Activated CD8-positive, alpha-beta T cell treated with anti-CD3 and anti-CD28 coated beads, Interleukin-2, amount 10 ng/mL, durations not matched to agents 7 days and 5 days (primary cell): ENCODE measurements around the gene PALD1. TPM values are rescaled to one million over a fixed set of nuclear protein-coding genes. Genes with fewer than 3 reads are reported as not detected.
A peak's percentile ranks its signal among the peaks of the same experiment; 100 is the strongest.

Source experiments
- ATAC-seq: fragments of 150-1000 bp; cut with Tn5 transposase; one replicate; pipeline ENCODE4 v1.10.0; 2021; ENCODE audit warnings: moderate library complexity
- CTCF ChIA-PET: fragments of 350-600 bp; sonication (Branson Sonifier 250); formaldehyde crosslinking; loops from one replicate; lab custom pipeline; 2021; ENCODE audit warnings: antibody characterized with exemption; lab: Charles Lee
- POLR2A ChIA-PET: fragments of 350-600 bp; sonication (Branson Sonifier 250); formaldehyde crosslinking; loops from one replicate; lab custom pipeline; 2021; ENCODE audit warnings: antibody characterized with exemption; lab: Charles Lee
- DNase-seq: peaks from one replicate; pipeline ENCODE4 v3.0.0-alpha.2; 2020
- H3K27ac Mint-ChIP-seq: one replicate; pipeline ENCODE4 v1.8.0; 2021; ENCODE audit warnings: mild to moderate bottlenecking, mixed read lengths
- H3K27me3 Mint-ChIP-seq: one replicate; pipeline ENCODE4 v1.8.0; 2021; ENCODE audit warnings: low read depth, mixed read lengths
- H3K36me3 Mint-ChIP-seq: one replicate; pipeline ENCODE4 v1.8.0; 2021; ENCODE audit warnings: low read depth, mixed read lengths
- H3K4me1 Mint-ChIP-seq: one replicate; pipeline ENCODE4 v1.8.0; 2021; ENCODE audit warnings: low read depth, mixed read lengths
- H3K4me3 Mint-ChIP-seq: one replicate; pipeline ENCODE4 v1.8.0; 2021; ENCODE audit warnings: mild to moderate bottlenecking, mixed read lengths
- H3K9me3 Mint-ChIP-seq: one replicate; pipeline ENCODE4 v1.8.0; 2022; ENCODE audit warnings: mixed read lengths; ENCODE audit not compliant: insufficient read depth
- total RNA-seq, 2 experiments: library from RNA; stranded (reverse); gene quantifications; one replicate each; pipeline ENCODE4 v1.2.3, GENCODE V29; 2021

PALD1 gene
- total RNA-seq, 2 experiments from 2014 or later = 6.2 to 6.5 TPM

DNA sequence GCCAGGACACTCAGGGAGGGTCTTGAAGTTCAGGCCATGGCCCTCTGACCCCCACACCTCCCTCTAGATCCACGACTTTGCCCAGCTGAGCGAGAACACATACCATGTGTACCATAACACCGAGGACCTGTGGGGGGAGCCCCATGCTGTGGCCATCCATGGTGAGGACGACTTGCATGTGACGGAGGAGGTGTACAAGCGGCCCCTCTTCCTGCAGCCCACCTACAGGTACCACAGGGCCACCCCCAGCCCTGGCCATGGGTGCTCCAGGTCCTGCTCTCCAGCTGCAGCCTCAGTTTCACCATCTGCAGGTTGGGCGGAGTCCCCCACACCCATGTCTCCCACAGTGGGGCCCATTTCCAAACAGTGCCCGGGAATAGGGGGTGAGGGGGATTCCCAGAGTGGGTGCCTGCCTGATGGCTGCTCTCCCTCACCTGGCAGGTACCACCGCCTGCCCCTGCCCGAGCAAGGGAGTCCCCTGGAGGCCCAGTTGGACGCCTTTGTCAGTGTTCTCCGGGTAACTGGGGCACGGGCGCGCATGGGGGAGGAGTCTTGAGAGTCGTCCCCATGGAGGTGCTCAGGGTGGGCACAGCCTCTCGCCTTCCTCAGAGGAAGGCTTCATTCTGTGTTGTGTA is 54.1 kb downstream of the PALD1 start:
- Mint-ChIP-seq H3K36me3 (no peaks in the 10 kb centered on the region), H3K27ac (peak overlapping the region; percentile 2), H3K9me3 (no peaks in the 10 kb centered on the region), H3K27me3 (no peaks in the 10 kb centered on the region), H3K4me1 (peaks cover 7% of the 10 kb centered on the region), H3K4me3 (no peak overlapping the region)
- POLR2A ChIA-PET = no interaction called here
- no peak for DNase-seq
- CTCF ChIA-PET = interaction anchor here (1.0 to 2.9 kb wide), 2 partner anchors 71 kb away, joined by 6 to 12 read pairs; no protein-coding TSS in a partner anchor
- ATAC-seq = no peak

DNA sequence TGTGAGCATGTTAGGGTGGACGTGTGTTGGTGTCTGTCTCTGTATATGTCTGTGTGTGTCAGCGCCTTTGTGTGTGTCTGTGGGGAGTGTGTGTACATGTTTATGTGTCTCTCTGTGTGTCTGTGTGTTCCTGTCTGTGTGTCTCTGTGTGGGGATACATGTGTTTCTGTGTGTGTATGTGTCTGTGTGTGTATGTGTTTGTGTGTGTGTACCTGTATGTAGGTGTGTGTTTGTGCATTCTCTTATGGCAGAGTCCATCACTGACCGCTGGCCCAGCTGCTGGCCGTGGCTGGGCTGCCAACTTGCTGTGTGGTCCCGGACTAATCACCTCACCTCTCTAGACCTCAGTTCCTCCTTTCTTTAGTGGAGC is 54.6 kb downstream of the PALD1 start:
- Mint-ChIP-seq H3K27ac (peak overlapping the region; percentile 2), H3K9me3 (no peaks in the 10 kb centered on the region), H3K4me3 (no peak overlapping the region), H3K36me3 (no peaks in the 10 kb centered on the region), H3K27me3 (no peaks in the 10 kb centered on the region), H3K4me1 (peaks cover 7% of the 10 kb centered on the region)
- ATAC-seq (no peak), DNase-seq (no peak)
- ChIA-PET CTCF (interaction anchor here (1.0 kb wide), 1 partner anchor 72 kb away, joined by 6 read pairs; no protein-coding TSS in a partner anchor), POLR2A (no interaction called here)

DNA sequence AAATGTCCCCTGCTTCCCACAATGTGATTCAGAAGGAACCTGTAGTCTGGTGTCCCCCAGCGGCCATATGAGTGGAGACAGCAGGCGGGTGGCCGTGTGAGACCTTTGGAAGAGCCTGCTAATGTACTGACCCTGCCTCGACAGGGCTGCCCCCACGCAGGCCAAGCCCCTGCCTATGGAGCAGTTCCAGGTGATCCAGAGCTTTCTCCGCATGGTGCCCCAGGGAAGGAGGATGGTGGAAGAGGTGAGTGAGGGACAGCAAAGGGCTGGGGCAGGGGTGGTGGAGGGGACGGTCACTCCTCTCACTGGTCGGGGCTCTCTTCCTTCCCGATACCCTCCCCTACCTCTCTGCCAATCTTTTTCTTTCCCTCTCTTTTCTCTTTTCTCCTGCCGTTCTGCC is 55.7 kb downstream of the PALD1 start:
- Mint-ChIP-seq H3K4me3 (no peak overlapping the region), H3K9me3 (no peaks in the 10 kb centered on the region), H3K27ac (no peak overlapping the region), H3K27me3 (no peaks in the 10 kb centered on the region), H3K36me3 (no peaks in the 10 kb centered on the region), H3K4me1 (peaks cover 7% of the 10 kb centered on the region)
- ChIA-PET POLR2A (interaction anchor here (0.6 kb wide), 1 partner anchor 304 kb away, joined by 3 read pairs; no protein-coding TSS in a partner anchor), CTCF (no interaction called here)
- DNase-seq = no peak
- ATAC-seq = no peak

DNA sequence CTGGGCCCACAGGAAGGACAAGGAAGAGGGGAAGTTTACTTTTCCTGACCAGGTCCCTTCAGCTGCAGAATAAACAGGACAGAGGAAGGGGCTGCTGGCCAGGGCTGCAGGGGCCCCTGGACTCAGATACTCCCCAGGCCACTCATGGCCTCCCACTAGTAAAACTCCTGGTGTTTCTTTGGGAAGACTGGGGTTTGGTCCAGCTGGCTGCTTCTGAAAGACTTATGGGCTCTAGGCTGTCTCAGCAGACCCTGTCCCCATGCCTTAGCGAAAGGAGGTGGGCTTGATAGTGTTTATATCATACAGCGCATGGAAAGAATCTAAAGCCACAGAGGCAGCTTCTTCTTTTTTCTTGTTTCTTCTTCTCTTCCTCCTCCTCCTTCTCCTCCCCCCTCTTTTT is 56.4 kb downstream of the PALD1 start:
- Mint-ChIP-seq H3K9me3 (no peaks in the 10 kb centered on the region), H3K36me3 (no peaks in the 10 kb centered on the region), H3K4me3 (no peak overlapping the region), H3K4me1 (peaks cover 7% of the 10 kb centered on the region), H3K27ac (no peak overlapping the region), H3K27me3 (no peaks in the 10 kb centered on the region)
- ChIA-PET POLR2A (no interaction called here), CTCF (no interaction called here)
- DNase-seq (no peak), ATAC-seq (no peak)

DNA sequence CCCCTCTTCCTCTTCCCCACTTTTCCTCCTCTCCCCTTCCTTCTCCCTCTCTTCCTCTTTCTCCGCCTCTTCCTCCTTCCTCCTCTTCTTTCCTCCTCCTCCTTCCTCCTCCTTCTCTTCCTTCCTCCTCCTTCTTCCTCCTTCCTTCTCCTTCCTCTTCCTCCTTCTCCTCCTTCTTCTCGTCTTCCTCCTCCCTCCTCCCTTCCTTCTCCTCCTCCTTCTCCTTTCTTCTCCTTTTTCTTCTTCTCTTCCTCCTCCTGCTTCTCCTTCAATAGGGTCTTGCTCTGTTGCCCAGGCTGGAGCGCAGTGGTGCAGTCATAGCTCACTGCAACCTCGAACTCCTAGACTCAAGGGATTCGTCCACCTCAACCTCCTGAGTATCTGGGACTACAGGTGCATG is 56.9 kb downstream of the PALD1 start:
- CTCF ChIA-PET = no interaction called here
- no peaks in the 10 kb centered on the region for H3K27me3 Mint-ChIP-seq
- H3K27ac Mint-ChIP-seq = no peak overlapping the region
- no peaks in the 10 kb centered on the region for H3K9me3 Mint-ChIP-seq
- DNase-seq (no peak), ATAC-seq (no peak)
- H3K4me1 Mint-ChIP-seq = peaks cover 7% of the 10 kb centered on the region
- POLR2A ChIA-PET = no interaction called here
- no peak overlapping the region for H3K4me3 Mint-ChIP-seq
- no peaks in the 10 kb centered on the region for H3K36me3 Mint-ChIP-seq

DNA sequence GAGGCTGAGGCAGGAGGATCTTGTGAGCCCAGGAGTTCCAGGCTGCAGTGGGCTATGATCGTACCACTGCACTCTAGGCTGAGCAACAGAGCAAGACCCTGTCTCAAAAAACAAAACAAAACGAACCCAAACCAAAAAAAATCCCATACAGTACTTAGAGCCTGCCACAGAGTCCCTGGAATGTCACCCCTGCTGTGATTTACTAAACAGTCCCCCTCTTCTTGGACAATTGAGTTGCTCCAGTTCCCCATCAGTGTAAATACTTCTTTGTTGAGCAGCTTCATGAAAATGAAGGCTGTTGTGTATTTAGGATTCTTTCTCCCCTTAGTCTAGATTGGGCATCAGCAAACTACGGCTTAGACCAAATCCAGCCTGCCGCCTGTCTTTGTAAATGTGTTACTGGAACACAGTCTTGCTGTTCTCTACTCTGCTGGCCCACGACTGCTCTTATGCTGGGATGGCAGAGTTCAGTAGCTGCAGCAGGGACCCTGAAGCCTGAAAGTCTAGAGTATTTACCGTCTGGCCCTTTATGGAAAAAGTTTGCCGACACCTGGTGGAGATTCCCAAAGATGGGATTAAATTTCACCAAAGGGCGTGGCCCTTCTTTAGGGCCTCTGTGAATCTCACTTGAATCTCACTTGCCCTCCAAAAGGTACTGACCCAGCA is 57.8 kb downstream of the PALD1 start:
- POLR2A ChIA-PET = no interaction called here
- Mint-ChIP-seq H3K27ac (no peak overlapping the region), H3K36me3 (no peaks in the 10 kb centered on the region), H3K27me3 (no peaks in the 10 kb centered on the region), H3K4me1 (peaks cover 3% of the 10 kb centered on the region), H3K9me3 (no peaks in the 10 kb centered on the region), H3K4me3 (no peak overlapping the region)
- ATAC-seq (no peak), DNase-seq (no peak)
- CTCF ChIA-PET = interaction anchor here (1.2 to 1.6 kb wide), 3 partner anchors 51 to 105 kb away, joined by 3 to 10 read pairs (median 3); no protein-coding TSS in a partner anchor

DNA sequence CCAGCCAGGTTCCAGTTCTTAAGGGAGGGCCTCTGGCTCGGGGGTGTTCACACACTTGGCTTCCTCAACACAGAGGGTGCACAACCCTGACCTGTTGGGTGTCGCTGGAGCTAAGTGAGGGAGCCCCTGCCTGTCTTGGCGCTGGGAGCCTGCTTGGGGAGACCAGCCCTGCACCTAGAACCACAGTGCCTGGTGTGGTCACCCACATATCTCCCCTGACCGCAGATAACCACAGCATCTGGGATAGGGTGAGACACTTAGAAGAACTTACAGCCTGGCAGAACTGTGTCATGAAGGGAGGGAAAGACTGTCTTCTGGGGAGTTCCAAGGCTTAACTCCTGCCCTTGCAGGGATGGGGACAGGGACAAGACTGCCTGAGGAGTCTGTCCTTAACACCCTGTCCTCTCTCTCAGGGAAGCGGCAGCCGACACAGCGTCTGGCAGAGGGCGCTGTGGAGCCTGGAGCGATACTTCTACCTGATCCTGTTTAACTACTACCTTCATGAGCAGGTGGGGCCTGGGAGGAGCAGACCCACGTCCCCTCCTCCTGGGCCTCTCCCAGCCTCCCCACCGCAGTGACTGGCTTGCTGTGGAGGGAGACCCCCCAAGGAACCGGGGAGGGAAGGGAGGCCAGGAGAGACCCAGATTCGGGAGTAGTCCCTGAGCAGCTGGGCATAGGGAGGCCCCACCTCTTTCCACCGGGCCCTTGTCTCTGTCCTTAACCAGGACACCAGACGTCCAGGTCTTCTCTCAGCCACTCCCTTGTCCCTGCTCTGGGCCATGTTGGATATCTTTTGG is 59.0 kb downstream of the PALD1 start:
- peak; percentile 37 for DNase-seq
- Mint-ChIP-seq H3K4me3 (no peak overlapping the region), H3K9me3 (no peaks in the 10 kb centered on the region), H3K4me1 (no peaks in the 10 kb centered on the region), H3K36me3 (no peaks in the 10 kb centered on the region), H3K27me3 (no peaks in the 10 kb centered on the region), H3K27ac (no peak overlapping the region)
- peak; percentile 15 for ATAC-seq
- CTCF ChIA-PET = interaction anchor here (1.2 to 5.0 kb wide), 5 partner anchors 9 to 106 kb away, joined by 3 to 36 read pairs (median 3); no protein-coding TSS in a partner anchor
- POLR2A ChIA-PET = no interaction called here

DNA sequence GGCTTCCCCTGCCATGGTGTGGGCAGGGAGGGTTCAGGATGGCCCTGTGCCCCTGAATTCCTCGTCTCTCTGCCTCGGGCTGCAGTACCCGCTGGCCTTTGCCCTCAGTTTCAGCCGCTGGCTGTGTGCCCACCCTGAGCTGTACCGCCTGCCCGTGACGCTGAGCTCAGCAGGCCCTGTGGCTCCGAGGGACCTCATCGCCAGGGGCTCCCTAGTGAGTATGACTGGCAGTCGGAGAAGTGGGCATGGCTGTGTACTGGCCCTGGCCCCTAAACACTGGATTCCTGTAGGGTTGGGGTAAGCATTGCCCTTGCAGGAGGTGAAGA is 59.6 kb downstream of the PALD1 start:
- H3K27me3 Mint-ChIP-seq = no peaks in the 10 kb centered on the region
- no peaks in the 10 kb centered on the region for H3K4me1 Mint-ChIP-seq
- no peak for ATAC-seq
- no peak overlapping the region for H3K27ac Mint-ChIP-seq
- no peaks in the 10 kb centered on the region for H3K9me3 Mint-ChIP-seq
- ChIA-PET POLR2A (interaction anchor here (0.6 kb wide), 1 partner anchor 94 kb away, joined by 3 read pairs; no protein-coding TSS in a partner anchor), CTCF (interaction anchor here (1.4 to 5.0 kb wide), 4 partner anchors 10 to 77 kb away, joined by 3 to 36 read pairs (median 4); no protein-coding TSS in a partner anchor)
- H3K4me3 Mint-ChIP-seq = no peak overlapping the region
- no peaks in the 10 kb centered on the region for H3K36me3 Mint-ChIP-seq
- no peak for DNase-seq

DNA sequence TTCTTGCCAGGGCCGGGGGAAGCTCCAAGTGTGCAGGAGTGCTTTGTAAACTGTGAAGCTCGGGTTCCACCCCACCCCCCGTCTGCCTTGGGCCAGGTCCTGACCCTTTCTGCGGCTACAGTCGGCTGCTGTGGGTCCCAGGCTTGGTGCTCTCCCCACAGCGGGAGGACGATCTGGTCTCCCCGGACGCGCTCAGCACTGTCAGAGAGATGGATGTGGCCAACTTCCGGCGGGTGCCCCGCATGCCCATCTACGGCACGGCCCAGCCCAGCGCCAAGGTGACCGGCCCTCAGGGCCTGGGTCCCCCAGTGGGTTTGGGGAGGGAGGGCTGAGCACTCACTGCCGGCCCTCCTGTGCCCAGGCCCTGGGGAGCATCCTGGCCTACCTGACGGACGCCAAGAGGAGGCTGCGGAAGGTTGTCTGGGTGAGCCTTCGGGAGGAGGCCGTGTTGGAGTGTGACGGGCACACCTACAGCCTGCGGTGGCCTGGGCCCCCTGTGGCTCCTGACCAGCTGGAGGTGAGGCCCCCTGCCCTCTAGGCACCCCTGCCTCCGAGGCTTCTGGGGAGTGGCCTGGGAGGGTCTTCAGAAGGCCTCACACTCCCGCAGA is 60.3 kb downstream of the PALD1 start:
- peaks cover under 1% of the 10 kb centered on the region for H3K27me3 Mint-ChIP-seq

DNA sequence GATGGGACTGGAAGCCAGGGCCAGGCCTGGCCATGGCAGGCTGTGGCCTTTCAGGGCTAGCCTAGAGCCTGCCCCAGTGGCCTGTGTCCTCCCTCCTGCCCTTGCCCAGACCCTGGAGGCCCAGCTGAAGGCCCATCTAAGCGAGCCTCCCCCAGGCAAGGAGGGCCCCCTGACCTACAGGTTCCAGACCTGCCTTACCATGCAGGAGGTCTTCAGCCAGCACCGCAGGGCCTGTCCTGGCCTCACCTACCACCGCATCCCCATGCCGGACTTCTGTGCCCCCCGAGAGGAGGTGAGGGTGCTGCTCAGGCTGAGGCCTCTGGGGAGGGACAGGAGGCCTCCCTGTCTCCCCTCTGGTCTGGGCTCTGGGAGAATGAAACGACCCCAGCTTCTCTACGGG is 60.9 kb downstream of the PALD1 start:
- Mint-ChIP-seq H3K36me3 (no peaks in the 10 kb centered on the region), H3K27me3 (peaks cover 5% of the 10 kb centered on the region), H3K4me3 (no peak overlapping the region), H3K27ac (no peak overlapping the region), H3K4me1 (no peaks in the 10 kb centered on the region), H3K9me3 (no peaks in the 10 kb centered on the region)
- ATAC-seq = no peak
- ChIA-PET CTCF (interaction anchor here (1.8 to 5.0 kb wide), 2 partner anchors 9 to 78 kb away, joined by 5 to 36 read pairs; no protein-coding TSS in a partner anchor), POLR2A (no interaction called here)
- no peak for DNase-seq

More for the DNA sequence above, 60.3 kb downstream of the PALD1 start:
- no peaks in the 10 kb centered on the region for H3K36me3 Mint-ChIP-seq
- DNase-seq (no peak), ATAC-seq (no peak)
- ChIA-PET CTCF (interaction anchor here (1.9 to 5.0 kb wide), 2 partner anchors 15 to 77 kb away, joined by 4 to 36 read pairs; no protein-coding TSS in a partner anchor), POLR2A (interaction anchor here (0.6 kb wide), 1 partner anchor 95 kb away, joined by 3 read pairs; no protein-coding TSS in a partner anchor)
- H3K4me1 Mint-ChIP-seq = no peaks in the 10 kb centered on the region
- no peaks in the 10 kb centered on the region for H3K9me3 Mint-ChIP-seq
- no peak overlapping the region for H3K4me3 Mint-ChIP-seq
- no peak overlapping the region for H3K27ac Mint-ChIP-seq

DNA sequence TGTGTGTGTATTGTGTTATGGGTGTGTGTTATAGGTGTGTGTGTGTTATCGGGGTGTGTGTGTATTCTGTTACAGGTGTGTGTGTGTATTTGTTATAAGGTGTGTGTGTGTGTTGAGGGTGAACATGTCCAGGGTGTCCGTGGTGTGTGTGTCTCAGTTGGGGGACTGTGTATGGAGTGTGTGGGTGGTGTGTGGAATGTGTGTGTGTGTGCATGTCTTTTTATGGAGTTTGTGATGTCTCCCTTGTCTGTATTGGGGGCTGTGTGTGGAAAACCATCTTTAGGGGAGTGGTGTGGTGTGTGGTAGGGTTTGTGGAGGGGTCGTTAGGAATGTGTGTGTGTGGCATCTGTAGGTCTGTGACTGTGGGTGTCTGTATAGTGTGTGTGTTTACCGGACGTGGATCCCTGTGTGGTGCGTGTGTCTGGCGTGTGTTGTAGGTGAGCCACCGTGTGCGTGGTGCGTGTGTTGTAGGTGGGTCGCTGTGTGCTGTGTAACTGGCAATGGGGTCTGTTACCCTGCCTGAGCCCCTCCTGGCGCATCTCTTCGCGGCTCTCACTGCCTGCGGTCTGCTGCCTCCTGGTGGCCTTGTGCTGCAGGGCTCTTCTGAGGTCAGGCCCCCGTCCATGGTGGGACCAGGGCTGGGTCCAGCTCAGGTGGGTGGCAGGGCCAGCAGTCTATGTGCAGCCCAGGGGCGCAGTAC is 61.7 kb downstream of the PALD1 start:
- no peaks in the 10 kb centered on the region for H3K4me1 Mint-ChIP-seq
- ATAC-seq (peak; percentile 52), DNase-seq (no peak)
- H3K4me3 Mint-ChIP-seq = no peak overlapping the region
- H3K36me3 Mint-ChIP-seq = no peaks in the 10 kb centered on the region
- peaks cover 5% of the 10 kb centered on the region for H3K27me3 Mint-ChIP-seq
- no peak overlapping the region for H3K27ac Mint-ChIP-seq
- H3K9me3 Mint-ChIP-seq = no peaks in the 10 kb centered on the region
- ChIA-PET CTCF (interaction anchor here (1.2 to 5.0 kb wide), 3 partner anchors 8 to 79 kb away, joined by 3 to 36 read pairs (median 5); no protein-coding TSS in a partner anchor), POLR2A (no interaction called here)
